ENCODE measurements around the gene ANKS6. TPM values are rescaled to one million over a fixed set of nuclear protein-coding genes. Genes with fewer than 3 reads are reported as not detected.

Gene ANKS6
- total and polyA plus RNA-seq, 2 of the 4 experiments (the other 2 are of a cell fraction) = 9.0 to 23.6 TPM

DNA sequence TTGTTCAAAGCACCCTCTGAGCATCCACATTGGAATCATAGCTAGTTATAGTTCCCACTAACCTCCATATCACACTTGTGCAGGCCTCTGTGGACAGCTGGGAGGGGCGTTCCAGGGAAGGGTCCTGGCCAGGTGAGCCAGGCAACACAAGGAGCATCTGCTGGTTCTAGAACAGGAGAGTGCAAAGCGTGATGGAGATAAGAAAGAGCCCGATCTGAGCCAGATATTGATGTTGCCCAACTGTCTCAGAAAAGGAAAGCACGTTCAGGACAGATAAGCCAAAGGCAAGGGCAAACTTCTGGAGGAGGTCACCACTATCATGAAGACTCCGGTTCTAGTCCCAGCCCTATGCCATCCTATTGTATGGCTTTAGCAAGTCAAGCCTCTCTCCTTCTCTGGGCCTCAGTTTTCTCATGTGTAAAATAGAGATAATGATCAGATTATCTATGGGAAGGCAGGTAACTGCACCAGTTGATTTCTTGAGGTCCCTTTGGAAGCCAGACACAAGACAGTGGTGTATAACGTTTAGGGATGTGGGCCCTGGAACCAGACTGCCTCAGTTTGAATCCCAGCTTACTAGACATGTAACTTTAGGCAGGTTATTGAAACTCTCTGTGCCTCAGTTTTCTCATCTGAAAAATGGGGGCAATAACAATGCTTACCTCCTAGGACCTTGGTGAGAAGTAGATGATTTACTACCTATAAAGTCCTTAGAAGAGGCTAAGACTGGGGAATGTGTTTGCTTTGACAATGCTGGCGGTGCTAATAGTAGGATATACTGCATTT lies 107.5 kb downstream of the ANKS6 start:
- no peak overlapping the region for H2AK5ac ChIP-seq (ENCODE audit: low read depth, low read length)
- dilution Hi-C loops (cut with HindIII; ENCODE audit: low sequenced_read_pairs, unreplicated experiment) = no loop called here
- CTCF ChIA-PET = no interaction called here

More for the DNA sequence above, 107.5 kb downstream of the ANKS6 start:
- no TSS peak for BruUV-seq (replicated peaks)
- no peak for TF ChIP-seq NFE2L2 (IDR thresholded peaks at IDR 0.05; ENCODE audit: low read depth, low read length)
- no peak overlapping the region for H3K23ac ChIP-seq (ENCODE audit: low read depth, low read length)
- H4K20me1 ChIP-seq (ENCODE audit: insufficient read depth, low read length) = peaks cover 44% of the 10 kb centered on the region
- H3K27me3 ChIP-seq (ENCODE audit: control insufficient read depth, insufficient read depth, low read length) = no peaks in the 10 kb centered on the region; the same call in 1 of the 2 replicates
- intact Hi-C loops (cut with micrococcal nuclease) (no loop called here), in situ Hi-C loops (cut with MboI; ENCODE audit: low sequenced_read_pairs) (no loop called here)
- H4K5ac ChIP-seq (ENCODE audit: low read depth, low read length) = no peak overlapping the region
- peaks cover 0 to 48% of the 10 kb centered on the region in 2 experiments; a peak in 3 of 4 replicates for H3K79me1 ChIP-seq (ENCODE audit: low read depth in 1 of 2, low read length in 2 of 2)
- DNase-seq (no peak), ATAC-seq (ENCODE audit: low read depth) (no peak)
- H3K36me3 ChIP-seq (ENCODE audit: control insufficient read depth, insufficient read depth, low read length) = no peaks in the 10 kb centered on the region
- H2BK120ac ChIP-seq (ENCODE audit: low read depth, low read length) = no peak overlapping the region
- no peak overlapping the region for H3K9ac ChIP-seq (ENCODE audit: low read depth, low read length)
- no peak overlapping the region for H2BK20ac ChIP-seq (ENCODE audit: low read depth, low read length)
- WGBS, 2 experiments (ENCODE audit: extremely low coverage in 2 of 2, insufficient read length in 1 of 2) = no CpG with 5 or more reads among the region's 7 CpGs
- no peak overlapping the region for H4K8ac ChIP-seq (ENCODE audit: low read depth in 2 of 2, low read length in 2 of 2)
- no peak overlapping the region for H4K91ac ChIP-seq (ENCODE audit: insufficient read depth, low read depth, low read length)
- POLR2A ChIA-PET (ENCODE audit: unreplicated experiment) = no interaction called here
- no peak overlapping the region for H3K4me3 ChIP-seq (ENCODE audit: insufficient read depth, low read depth, low read length)
- no peak overlapping the region for H2BK15ac ChIP-seq (ENCODE audit: low read depth, low read length)
- no peak overlapping the region for H2BK5ac ChIP-seq (ENCODE audit: low read depth, low read length, poor library complexity, severe bottlenecking)
- H2AFZ ChIP-seq (replicated peaks; ENCODE audit: low read length, poor library complexity) = no peak overlapping the region
- H3K27ac ChIP-seq (ENCODE audit: insufficient read depth, low read length) = no peak overlapping the region
- H3K14ac ChIP-seq (replicated peaks; ENCODE audit: low read depth, low read length) = no peak overlapping the region
- H3K4me1 ChIP-seq (ENCODE audit: control insufficient read depth, insufficient read depth, low read length) = peaks cover 6% of the 10 kb centered on the region
- no peak overlapping the region for H3K4ac ChIP-seq (ENCODE audit: low read depth, low read length)
- no peak overlapping the region for H3K18ac ChIP-seq (ENCODE audit: low read depth, low read length)
- no peak overlapping the region for H2AK9ac ChIP-seq (replicated peaks; ENCODE audit: low read depth, low read length, poor library complexity)
- no peak overlapping the region for H3K4me2 ChIP-seq (ENCODE audit: low read depth, low read length)
- no peak overlapping the region for H3K56ac ChIP-seq (ENCODE audit: extremely low read depth, insufficient read depth, low read length)
- peaks cover 10% of the 10 kb centered on the region for H3K9me1 ChIP-seq (ENCODE audit: insufficient read depth, low read length)
- H3K9me3 ChIP-seq (ENCODE audit: control insufficient read depth, insufficient read depth, low read length) = no peaks in the 10 kb centered on the region

All from IMR-90 (cell line).